ENCODE results near the gene CYTH3. TPM values are rescaled to one million over a fixed set of nuclear protein-coding genes. Genes with fewer than 3 reads are reported as not detected.

The CYTH3 gene
- total and polyA plus RNA-seq, 2 of the 13 experiments (the other 11 are each of a cell fraction or from before 2014, with no cell fraction given): 3.1 to 3.8 TPM

- intact Hi-C loops (cut with micrococcal nuclease; ENCODE audit: unreplicated experiment) (no loop called here), in situ Hi-C loops (cut with HindIII; ENCODE audit: extremely low pct_ligation_motif_present, low pct_unique_long_range_greater_than_20kb) (no loop called here)
- H3K36me3 ChIP-seq (replicated peaks in 1 of 2; ENCODE audit: control insufficient read depth in 1 of 2, insufficient read depth in 2 of 2, low read length in 2 of 2): peaks cover 17 to 67% of the 10 kb centered on the region in 2 experiments
- no peaks in the 10 kb centered on the region for H3K9me3 ChIP-seq (ENCODE audit: low read length)
- H3K27me3 ChIP-seq (ENCODE audit: control insufficient read depth in 1 of 2, insufficient read depth in 2 of 2, low read length in 2 of 2): no peaks in the 10 kb centered on the region
- no peak overlapping the region for H3K27ac ChIP-seq (ENCODE audit: extremely low read length, insufficient read depth, low read length)
- FAIRE-seq (no peak), ATAC-seq (no peak), DNase-seq (ENCODE audit: low spot score) (no peak)
- no peak overlapping the region for H3K4me2 ChIP-seq (ENCODE audit: low read depth, low read length)
- H3K79me2 ChIP-seq (ENCODE audit: insufficient read depth, low read length): no peaks in the 10 kb centered on the region
- CTCF ChIA-PET (ENCODE audit: low intra/inter-chr PET ratio, low total read pairs): no interaction called here
- POLR2A ChIA-PET: no interaction called here
- WGBS (ENCODE audit: low lambda C conversion rate): 100% methylated on average over 2 of the region's 2 CpGs
- H4K20me1 ChIP-seq (ENCODE audit: insufficient read depth, low read length): no peaks in the 10 kb centered on the region
- no peaks in the 10 kb centered on the region for H3K4me1 ChIP-seq (ENCODE audit: insufficient read depth, low read length)
- no peak overlapping the region for H3K4me3 ChIP-seq (replicated peaks in 1 of 3; ENCODE audit: insufficient read depth in 1 of 3, low read depth in 2 of 3, low read length in 3 of 3)
- no peak overlapping the region for H3K9ac ChIP-seq (ENCODE audit: insufficient read depth, low read depth, low read length)
- no peak overlapping the region for H2AFZ ChIP-seq (ENCODE audit: low read length)
- TF ChIP-seq, protein P1, sequence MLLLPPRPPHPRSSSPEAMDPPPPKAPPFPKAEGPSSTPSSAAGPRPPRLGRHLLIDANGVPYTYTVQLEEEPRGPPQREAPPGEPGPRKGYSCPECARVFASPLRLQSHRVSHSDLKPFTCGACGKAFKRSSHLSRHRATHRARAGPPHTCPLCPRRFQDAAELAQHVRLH (CRISPR knock-in tag; IDR thresholded peaks at IDR 0.05; ENCODE audit: borderline replicate concordance, low read depth): no peak
- no peak for TF ChIP-seq ZNF776 (CRISPR knock-in tag; IDR thresholded peaks at IDR 0.05)
- no TSS peak for BruUV-seq (replicated peaks)
Measured at GRCh38 chr7:6121141-6121540, 151.3 kb downstream of the CYTH3 start.

GRCh38 chr7:6117533-6117932, 154.9 kb downstream of the CYTH3 start:
- no TSS peak for BruUV-seq (replicated peaks)
- Histone ChIP-seq H4K20me1 (ENCODE audit: insufficient read depth, low read length) (no peaks in the 10 kb centered on the region), H3K36me3 (replicated peaks in 1 of 2; ENCODE audit: control insufficient read depth in 1 of 2, insufficient read depth in 2 of 2, low read length in 2 of 2) (peaks cover 22 to 84% of the 10 kb centered on the region in 2 experiments), H3K27ac (ENCODE audit: extremely low read length, insufficient read depth, low read length) (no peak overlapping the region), H3K79me2 (ENCODE audit: insufficient read depth, low read length) (peaks cover under 1% of the 10 kb centered on the region), H3K4me3 (replicated peaks in 1 of 3; ENCODE audit: insufficient read depth in 1 of 3, low read depth in 2 of 3, low read length in 3 of 3) (no peak overlapping the region), H2AFZ (ENCODE audit: low read length) (no peak overlapping the region), H3K27me3 (ENCODE audit: control insufficient read depth in 1 of 2, insufficient read depth in 2 of 2, low read length in 2 of 2) (no peaks in the 10 kb centered on the region), H3K9ac (ENCODE audit: insufficient read depth, low read depth, low read length) (no peak overlapping the region), H3K9me3 (ENCODE audit: low read length) (no peaks in the 10 kb centered on the region), H3K4me1 (ENCODE audit: insufficient read depth, low read length) (no peaks in the 10 kb centered on the region), H3K4me2 (ENCODE audit: low read depth, low read length) (no peak overlapping the region)
- ATAC-seq: no peak
- intact Hi-C loops (cut with micrococcal nuclease; ENCODE audit: unreplicated experiment) (no loop called here), in situ Hi-C loops (cut with HindIII; ENCODE audit: extremely low pct_ligation_motif_present, low pct_unique_long_range_greater_than_20kb) (no loop called here)
- FAIRE-seq: no peak
- 95% methylated on average over 2 of the region's 2 CpGs for WGBS (ENCODE audit: low lambda C conversion rate)
- no peak for DNase-seq (ENCODE audit: low spot score)
- ChIA-PET POLR2A (no interaction called here), CTCF (ENCODE audit: low intra/inter-chr PET ratio, low total read pairs) (no interaction called here)
- TF ChIP-seq GPN1 (CRISPR knock-in tag; IDR thresholded peaks at IDR 0.05; ENCODE audit: borderline replicate concordance) (no peak), ZNF83 (CRISPR knock-in tag; IDR thresholded peaks at IDR 0.05; ENCODE audit: borderline replicate concordance) (no peak), ZNF101 (CRISPR knock-in tag; IDR thresholded peaks at IDR 0.05; ENCODE audit: borderline replicate concordance, low read depth) (no peak), TEF (CRISPR knock-in tag; IDR thresholded peaks at IDR 0.05) (no peak), POGZ (CRISPR knock-in tag; IDR thresholded peaks at IDR 0.05) (no peak), ISL2 (CRISPR knock-in tag; IDR thresholded peaks at IDR 0.05) (no peak)
- TF ChIP-seq, protein P2, sequence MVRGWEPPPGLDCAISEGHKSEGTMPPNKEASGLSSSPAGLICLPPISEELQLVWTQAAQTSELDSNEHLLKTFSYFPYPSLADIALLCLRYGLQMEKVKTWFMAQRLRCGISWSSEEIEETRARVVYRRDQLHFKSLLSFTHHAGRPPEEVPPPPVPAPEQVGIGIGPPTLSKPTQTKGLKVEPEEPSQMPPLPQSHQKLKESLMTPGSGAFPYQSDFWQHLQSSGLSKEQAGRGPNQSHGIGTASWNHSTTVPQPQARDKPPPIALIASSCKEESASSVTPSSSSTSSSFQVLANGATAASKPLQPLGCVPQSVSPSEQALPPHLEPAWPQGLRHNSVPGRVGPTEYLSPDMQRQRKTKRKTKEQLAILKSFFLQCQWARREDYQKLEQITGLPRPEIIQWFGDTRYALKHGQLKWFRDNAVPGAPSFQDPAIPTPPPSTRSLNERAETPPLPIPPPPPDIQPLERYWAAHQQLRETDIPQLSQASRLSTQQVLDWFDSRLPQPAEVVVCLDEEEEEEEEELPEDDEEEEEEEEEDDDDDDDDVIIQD (CRISPR knock-in tag; IDR thresholded peaks at IDR 0.05; ENCODE audit: low read depth): no peak
- TF ChIP-seq, protein P3, sequence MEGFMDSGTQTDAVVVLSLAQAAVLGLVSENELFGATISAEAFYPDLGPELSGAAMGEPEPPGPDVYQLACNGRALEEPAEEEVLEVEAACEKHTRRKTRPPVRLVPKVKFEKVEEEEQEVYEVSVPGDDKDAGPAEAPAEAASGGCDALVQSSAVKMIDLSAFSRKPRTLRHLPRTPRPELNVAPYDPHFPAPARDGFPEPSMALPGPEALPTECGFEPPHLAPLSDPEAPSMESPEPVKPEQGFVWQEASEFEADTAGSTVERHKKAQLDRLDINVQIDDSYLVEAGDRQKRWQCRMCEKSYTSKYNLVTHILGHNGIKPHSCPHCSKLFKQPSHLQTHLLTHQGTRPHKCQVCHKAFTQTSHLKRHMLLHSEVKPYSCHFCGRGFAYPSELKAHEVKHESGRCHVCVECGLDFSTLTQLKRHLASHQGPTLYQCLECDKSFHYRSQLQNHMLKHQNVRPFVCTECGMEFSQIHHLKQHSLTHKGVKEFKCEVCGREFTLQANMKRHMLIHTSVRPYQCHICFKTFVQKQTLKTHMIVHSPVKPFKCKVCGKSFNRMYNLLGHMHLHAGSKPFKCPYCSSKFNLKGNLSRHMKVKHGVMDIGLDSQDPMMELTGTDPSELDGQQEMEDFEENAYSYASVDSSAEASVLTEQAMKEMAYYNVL (CRISPR knock-in tag; IDR thresholded peaks at IDR 0.05; ENCODE audit: borderline replicate concordance): no peak
